HL-60 (cell line): ENCODE results near the gene SMCO3.

Experiments used
- DNase-seq, 2 experiments: peaks; one replicate each; pipeline ENCODE4 v3.0.0-alpha.2; 2010 to 2020; ENCODE audit warnings: low read depth in 1 of 2, low spot score in 1 of 2
- H3K27ac ChIP-seq: fragments of 250-450 bp; sonication (Bioruptor Pico); replicated peaks from 2 replicates; pipeline ENCODE4 v1.5.1; 2020; ENCODE audit warnings: mild to moderate bottlenecking, moderate library complexity
- H3K27me3 ChIP-seq: fragments of 250-450 bp; sonication (Bioruptor Pico); 2 replicates; pipeline ENCODE4 v1.5.1; 2021; ENCODE audit warnings: mild to moderate bottlenecking, moderate library complexity; ENCODE audit not compliant: insufficient read depth, poor library complexity, severe bottlenecking
- H3K4me3 ChIP-seq: replicated peaks from 2 replicates; pipeline ENCODE4 v1.5.1; 2011; ENCODE audit warnings: mild to moderate bottlenecking, control low read depth, low read length; ENCODE audit not compliant: insufficient read depth
- GABPA ChIP-seq: IDR thresholded peaks from 2 replicates; pipeline ENCODE4 v1.6.1; 2012; ENCODE audit warnings: low read depth
- POLR2AphosphoS5 ChIP-seq: IDR thresholded peaks from 2 replicates; pipeline ENCODE4 v1.6.1; 2012; ENCODE audit warnings: low read depth
- SPI1 ChIP-seq: IDR thresholded peaks from 2 replicates; pipeline ENCODE4 v1.6.1; 2012; ENCODE audit warnings: low read depth, mild to moderate bottlenecking, borderline replicate concordance
- TF ChIP-seq, protein P1 (sequence below): IDR thresholded peaks from 2 replicates; pipeline ENCODE4 v1.6.1; 2012; ENCODE audit warnings: low read depth; ENCODE audit not compliant: insufficient replicate concordance
- TF ChIP-seq, protein P2 (sequence below): IDR thresholded peaks from one replicate; pipeline ENCODE4 v1.5.1; 2011; ENCODE audit warnings: low read length, control low read depth, inconsistent platforms; ENCODE audit not compliant: insufficient read depth

The SMCO3 gene

DNA sequence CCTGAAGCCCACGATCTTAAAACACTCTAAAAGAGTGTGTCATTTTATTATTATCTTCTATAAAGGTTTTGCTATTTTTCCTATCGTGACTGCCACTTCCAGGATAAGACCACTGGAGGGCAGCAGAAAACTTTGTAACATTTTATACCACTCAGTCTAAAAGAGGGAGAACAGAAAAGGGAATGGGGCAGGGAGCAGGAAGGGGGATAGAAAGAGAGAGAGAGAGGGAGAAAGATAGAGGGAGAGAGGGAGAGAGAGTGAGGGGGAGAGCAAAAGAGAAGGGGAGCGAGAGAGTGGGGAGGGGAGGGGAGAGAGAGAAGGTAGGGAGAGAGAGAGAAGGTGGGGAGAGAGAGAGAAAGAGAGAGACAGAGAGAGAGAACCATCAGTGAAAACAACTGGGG is 31.4 kb upstream of the SMCO3 start:
- peak; percentile 5 to 52 for DNase-seq
- H3K27ac ChIP-seq, result no peak overlapping the region
- H3K27me3 ChIP-seq, result no peaks in the 10 kb centered on the region
- no peak for TF ChIP-seq POLR2AphosphoS5
- TF ChIP-seq, protein P1, sequence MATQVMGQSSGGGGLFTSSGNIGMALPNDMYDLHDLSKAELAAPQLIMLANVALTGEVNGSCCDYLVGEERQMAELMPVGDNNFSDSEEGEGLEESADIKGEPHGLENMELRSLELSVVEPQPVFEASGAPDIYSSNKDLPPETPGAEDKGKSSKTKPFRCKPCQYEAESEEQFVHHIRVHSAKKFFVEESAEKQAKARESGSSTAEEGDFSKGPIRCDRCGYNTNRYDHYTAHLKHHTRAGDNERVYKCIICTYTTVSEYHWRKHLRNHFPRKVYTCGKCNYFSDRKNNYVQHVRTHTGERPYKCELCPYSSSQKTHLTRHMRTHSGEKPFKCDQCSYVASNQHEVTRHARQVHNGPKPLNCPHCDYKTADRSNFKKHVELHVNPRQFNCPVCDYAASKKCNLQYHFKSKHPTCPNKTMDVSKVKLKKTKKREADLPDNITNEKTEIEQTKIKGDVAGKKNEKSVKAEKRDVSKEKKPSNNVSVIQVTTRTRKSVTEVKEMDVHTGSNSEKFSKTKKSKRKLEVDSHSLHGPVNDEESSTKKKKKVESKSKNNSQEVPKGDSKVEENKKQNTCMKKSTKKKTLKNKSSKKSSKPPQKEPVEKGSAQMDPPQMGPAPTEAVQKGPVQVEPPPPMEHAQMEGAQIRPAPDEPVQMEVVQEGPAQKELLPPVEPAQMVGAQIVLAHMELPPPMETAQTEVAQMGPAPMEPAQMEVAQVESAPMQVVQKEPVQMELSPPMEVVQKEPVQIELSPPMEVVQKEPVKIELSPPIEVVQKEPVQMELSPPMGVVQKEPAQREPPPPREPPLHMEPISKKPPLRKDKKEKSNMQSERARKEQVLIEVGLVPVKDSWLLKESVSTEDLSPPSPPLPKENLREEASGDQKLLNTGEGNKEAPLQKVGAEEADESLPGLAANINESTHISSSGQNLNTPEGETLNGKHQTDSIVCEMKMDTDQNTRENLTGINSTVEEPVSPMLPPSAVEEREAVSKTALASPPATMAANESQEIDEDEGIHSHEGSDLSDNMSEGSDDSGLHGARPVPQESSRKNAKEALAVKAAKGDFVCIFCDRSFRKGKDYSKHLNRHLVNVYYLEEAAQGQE, result no peak
- TF ChIP-seq SPI1, result no peak
- TF ChIP-seq, protein P2, sequence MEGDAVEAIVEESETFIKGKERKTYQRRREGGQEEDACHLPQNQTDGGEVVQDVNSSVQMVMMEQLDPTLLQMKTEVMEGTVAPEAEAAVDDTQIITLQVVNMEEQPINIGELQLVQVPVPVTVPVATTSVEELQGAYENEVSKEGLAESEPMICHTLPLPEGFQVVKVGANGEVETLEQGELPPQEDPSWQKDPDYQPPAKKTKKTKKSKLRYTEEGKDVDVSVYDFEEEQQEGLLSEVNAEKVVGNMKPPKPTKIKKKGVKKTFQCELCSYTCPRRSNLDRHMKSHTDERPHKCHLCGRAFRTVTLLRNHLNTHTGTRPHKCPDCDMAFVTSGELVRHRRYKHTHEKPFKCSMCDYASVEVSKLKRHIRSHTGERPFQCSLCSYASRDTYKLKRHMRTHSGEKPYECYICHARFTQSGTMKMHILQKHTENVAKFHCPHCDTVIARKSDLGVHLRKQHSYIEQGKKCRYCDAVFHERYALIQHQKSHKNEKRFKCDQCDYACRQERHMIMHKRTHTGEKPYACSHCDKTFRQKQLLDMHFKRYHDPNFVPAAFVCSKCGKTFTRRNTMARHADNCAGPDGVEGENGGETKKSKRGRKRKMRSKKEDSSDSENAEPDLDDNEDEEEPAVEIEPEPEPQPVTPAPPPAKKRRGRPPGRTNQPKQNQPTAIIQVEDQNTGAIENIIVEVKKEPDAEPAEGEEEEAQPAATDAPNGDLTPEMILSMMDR, result peak; percentile 53
- no peak for TF ChIP-seq GABPA
- no peak overlapping the region for H3K4me3 ChIP-seq

DNA sequence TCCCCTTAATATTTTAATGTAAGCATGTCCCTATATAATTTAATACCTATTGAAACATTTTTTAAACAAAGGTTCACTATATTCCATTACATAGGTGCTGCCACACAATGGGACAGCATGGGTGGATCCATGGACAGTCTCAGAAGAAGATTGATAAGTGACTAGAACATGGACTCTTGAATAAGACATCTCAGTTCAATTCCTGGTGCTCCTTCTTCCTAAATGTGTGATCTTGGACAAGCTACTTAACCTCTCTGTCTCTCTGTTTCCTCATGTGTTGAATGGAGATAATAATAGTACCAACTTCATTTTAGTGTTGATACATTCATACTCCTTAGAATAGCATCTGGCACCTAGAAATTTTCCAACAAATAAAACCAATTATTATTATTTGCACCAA is 30.4 kb upstream of the SMCO3 start:
- H3K27ac ChIP-seq, result no peak overlapping the region
- no peaks in the 10 kb centered on the region for H3K27me3 ChIP-seq
- TF ChIP-seq GABPA, result no peak
- TF ChIP-seq SPI1, result no peak
- TF ChIP-seq, protein P2, result no peak
- no peak for TF ChIP-seq POLR2AphosphoS5
- TF ChIP-seq, protein P1, result no peak
- H3K4me3 ChIP-seq, result no peak overlapping the region
- no peak for DNase-seq

DNA sequence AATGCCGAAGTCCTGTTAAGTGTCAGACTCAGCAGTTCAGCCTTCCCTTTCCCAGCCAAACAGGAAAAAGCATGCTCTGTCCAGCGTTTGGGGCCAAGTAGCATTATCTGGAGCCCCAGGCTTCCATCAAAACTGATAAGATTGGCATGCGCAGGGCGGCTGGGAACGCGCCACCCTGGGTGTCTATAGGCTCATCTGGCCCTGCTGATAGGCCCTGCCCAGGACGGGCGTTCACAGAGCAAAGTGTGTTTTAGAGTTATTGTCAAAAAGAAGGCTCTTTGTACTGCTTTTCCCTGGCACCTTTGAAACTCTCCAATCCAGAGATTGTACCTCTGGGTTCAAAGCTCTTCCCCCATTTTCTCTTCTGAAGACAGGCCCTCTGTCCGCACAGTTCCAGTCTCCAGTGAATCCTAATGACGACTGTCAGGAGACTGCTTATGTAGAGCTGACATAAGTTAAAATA is 29.5 kb upstream of the SMCO3 start, which contains the start of gene ART4:
Gene ART4 (minus strand): TSS at position 102 of the 463 bp plus-strand sequence. CDS start 413 bp downstream, outside the sequence.
- Histone ChIP-seq H3K4me3 (no peak within 1 kb of the TSS), H3K27me3 (no peaks in the 10 kb centered on the region), H3K27ac (no peak within 1 kb of the TSS)
- no peak for DNase-seq
- TF ChIP-seq, protein P1, result peak; percentile 29
- TF ChIP-seq, protein P2, result no peak
- no peak for TF ChIP-seq POLR2AphosphoS5
